Kasumi-1 (cell line): ENCODE data around the gene GXYLT2.
"Not testable (repeated sequence)": the region's sequence is repeated elsewhere in the genome, so short reads cannot be mapped to it uniquely, and the experiment has no call there.

ENCODE experiments used
- DNase-seq, 2 experiments: peaks; one replicate each; lab custom pipeline; 2025; lab: John Stamatoyannopoulos, UW

GXYLT2 gene

DNA sequence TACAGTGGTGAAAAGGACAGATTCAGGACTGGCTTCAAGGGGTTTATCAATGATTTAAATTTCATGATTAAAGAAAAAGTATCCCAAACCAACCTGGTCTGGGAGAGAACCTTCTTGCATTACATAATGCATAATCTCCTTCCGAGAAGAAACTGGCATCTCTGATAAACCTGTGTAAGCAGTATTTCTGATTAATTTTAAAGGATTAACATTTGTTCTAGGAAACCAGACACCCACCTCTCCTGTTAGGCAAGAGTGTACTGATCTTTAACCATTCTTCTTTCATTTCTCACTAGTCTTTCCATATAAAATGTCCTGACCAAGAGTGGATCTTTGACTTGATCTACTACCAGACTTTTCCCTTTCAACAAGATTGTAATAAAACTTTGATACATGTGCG lies 85.9 kb downstream of the GXYLT2 start:
- no peak for DNase-seq

DNA sequence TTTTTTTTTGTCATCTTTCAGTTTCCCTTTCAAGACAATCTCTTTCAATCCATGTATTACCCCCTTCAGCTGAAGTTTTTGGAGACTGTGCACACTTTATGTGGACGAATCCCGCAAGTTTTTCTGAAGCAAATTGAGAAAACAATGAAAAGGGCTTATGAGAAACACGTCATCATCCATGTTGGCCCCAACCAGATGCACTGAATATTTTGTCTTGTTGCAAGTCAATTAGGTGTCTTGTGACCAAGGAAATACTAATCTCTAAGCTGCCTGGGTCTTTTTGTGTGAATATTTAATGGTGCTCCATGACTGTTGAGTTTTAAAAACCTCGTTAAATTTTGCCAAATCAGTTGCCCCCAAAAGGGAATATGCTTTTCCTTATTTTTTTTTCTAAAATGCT lies 87.1 kb downstream of the GXYLT2 start:
- no peak for DNase-seq

GRCh38 chr3:72976281-72976741 lies 88.5 kb downstream of the GXYLT2 start:
- no peak for DNase-seq

GRCh38 chr3:72977060-72977808 lies 89.4 kb downstream of the GXYLT2 start:
- DNase-seq, result peak; percentile 49 to 50

DNA sequence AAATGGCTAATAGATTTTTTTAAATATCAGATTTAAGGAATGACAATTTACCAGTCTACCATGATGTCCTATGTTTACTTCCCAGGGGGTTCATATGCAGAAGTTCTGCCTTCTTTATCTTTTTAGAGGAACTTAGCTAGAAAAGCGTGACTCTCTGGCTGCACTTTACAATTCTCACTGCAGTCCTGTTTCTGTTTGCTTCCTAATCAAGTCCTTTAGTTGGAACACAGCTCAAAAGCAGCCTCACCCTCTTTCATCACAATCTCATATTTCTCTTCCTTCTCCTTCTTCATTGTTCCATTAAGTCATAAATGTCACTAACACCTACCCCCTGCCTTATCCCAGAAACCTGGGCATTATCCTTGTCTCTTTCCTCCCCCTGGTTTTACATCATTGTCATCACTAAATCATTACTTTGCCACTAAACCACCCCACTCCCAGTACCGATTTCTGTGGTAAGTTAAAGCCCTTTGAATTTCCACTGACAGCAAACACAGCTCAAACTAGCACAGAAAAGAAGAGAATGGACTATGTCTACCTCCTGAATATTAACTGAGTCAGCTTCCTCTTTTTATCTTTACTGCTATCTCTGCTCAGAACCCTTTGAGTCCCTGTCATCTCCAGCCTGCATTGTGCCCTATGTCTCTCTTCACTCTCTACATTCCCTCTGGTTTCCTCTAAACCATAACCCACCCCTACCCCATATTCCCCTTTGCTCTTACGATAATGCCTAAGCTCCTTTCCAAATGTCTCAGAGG lies 94.9 kb downstream of the GXYLT2 start:
- peak; percentile 28 to 42 for DNase-seq

DNA sequence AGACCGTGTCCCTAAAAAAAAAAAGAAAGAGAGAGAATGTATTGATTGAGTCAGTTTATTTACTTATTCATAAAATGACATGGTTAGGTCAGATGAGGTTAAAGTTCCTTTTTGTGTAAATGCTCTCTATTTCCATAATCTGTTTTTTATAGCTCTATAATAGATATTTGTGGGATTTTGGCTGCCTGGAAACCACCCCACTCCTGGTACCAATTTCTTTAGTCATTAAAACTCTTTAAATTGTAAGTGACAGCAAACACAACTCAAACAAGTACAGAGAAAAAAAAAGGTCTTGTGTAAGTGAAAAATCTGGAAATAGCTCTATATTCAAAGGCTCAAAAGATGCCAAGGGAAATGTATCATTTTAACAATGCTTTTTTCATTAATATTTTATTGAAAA lies 97.7 kb downstream of the GXYLT2 start:
- DNase-seq, result no peak

- DNase-seq, result no peak
Observed at GRCh38 chr3:72990701-72991395, 103.0 kb downstream of the GXYLT2 start.

DNA sequence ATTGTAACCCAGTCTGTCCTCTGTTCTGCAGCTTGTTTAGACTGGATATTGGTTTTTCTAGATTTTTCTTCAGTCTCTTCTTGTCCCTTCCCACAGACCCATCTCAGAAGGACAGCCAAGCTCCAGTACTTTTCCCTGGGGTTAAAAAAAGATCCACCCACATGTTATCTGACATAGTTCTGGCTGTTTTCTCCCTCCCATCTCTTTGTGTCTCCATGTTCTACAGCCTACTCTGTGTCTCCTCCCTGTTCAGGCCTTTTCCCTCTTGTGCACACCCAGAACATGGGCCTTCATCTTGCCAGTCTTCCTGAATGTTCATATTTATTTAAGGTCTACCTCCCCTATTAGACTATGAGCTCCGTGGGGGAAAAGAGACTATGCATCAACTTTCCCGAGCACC lies 103.7 kb downstream of the GXYLT2 start:
- no peak for DNase-seq

- no peak for DNase-seq
Observed at GRCh38 chr3:72993391-72993790, 105.5 kb downstream of the GXYLT2 start.

- DNase-seq, result no peak
Observed at GRCh38 chr3:72995337-72995736, 107.5 kb downstream of the GXYLT2 start.

GRCh38 chr3:72996121-72996472 lies 108.3 kb downstream of the GXYLT2 start:
- no peak for DNase-seq

DNA sequence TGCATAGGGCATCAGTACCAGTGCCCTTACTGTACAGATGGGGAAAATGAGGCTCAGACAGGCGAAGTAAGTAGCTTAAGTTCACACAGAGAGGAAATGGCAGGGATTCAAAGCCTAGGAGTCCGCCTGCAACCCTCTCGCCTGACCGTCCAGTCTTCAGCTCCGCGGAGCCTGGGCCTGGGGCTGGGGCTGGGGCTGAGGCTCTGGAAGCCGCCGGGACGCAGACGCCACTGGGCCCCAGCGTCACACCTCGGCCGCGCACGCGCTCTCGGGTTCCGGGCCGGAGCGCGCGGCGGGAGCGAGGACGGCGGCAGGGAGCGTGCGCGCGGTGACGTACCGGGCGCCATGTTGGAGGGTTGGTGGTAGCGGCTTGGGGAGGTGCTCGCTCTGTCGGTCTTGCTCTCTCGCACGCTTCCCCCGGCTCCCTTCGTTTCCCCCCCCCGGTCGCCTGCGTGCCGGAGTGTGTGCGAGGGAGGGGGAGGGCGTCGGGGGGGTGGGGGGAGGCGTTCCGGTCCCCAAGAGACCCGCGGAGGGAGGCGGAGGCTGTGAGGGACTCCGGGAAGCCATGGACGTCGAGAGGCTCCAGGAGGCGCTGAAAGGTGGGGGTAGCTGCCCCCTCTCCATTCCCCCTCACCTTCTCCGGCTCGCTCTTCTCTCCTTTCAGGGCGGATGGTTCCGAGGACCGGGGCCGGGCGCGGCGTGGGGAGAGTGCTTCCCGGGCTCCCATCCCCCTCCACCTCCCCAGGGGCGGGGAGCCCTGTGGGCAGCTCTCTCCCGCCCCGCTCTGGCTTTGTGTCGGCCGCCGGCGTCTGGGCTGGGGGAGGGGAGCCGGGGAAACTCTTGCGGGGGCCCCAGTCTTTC lies 108.9 kb downstream of the GXYLT2 start, which contains the start of gene PPP4R2:
PPP4R2 (plus strand) TSS at position 339 of the 861 bp plus-strand sequence; CDS start at position 566, 227 bp downstream.
- DNase-seq, result peak; percentile 81 to 83

- DNase-seq, result peak; percentile 79 to 86
Observed at GRCh38 chr3:72997421-72997961, 109.6 kb downstream of the GXYLT2 start.

DNA sequence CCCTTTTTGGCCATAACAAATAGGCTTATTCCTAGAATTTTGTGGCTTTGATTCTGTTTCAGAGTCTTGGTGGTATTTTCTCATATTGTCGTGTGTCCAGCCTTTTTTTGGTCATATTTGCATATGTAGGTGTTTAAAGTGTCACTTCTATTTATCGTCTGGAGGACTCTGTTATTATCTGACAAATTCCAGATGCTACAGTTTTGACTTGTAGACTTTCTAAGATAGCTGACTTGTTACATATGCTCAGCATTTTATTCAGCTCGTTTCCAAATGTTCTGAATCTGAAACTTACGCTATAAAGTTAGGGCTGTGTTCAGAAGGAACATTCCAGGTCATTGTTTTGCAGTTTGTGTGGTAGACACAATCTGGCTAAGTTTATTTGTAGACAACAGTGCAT lies 110.6 kb downstream of the GXYLT2 start:
- no peak for DNase-seq

DNA sequence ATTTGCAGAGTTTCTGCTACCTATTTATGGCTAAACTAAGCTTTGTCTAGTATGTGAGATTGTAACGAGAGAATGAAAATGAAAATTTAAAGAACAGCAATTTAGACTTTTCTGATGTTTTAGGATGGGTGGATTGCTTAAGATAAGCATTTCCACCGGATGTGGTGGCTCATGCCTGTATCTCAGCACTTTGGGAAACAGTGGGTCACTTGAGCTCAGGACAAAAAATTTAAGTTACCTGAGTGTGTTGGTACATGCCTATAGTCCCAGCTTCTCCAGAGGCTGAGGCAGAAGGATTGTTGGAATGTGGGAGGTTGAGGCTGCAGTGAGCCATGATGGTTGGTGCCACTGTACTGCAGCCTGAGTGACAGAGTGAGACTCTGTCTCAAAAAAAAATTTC lies 112.1 kb downstream of the GXYLT2 start:
- DNase-seq, result no peak

DNA sequence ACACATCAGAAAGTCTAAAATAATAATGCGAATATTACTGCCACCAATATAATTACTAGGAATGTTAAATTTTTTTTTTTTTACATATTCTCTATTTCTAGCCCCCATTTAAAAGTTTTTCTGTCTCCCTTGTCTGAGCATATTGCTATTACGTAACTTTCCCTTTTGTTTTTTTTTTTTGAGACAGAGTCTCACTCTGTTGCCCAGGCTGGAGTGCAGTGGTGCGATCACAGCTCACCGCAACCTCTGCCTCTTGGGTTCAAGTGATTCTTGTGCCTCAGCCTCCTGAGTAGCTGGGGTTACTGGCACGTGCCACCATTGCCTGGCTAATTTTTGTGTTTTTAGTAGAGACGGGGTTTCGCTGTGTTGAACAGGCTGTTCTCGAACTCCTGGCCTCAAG lies 115.2 kb downstream of the GXYLT2 start:
- not testable (repeated sequence) for DNase-seq

DNA sequence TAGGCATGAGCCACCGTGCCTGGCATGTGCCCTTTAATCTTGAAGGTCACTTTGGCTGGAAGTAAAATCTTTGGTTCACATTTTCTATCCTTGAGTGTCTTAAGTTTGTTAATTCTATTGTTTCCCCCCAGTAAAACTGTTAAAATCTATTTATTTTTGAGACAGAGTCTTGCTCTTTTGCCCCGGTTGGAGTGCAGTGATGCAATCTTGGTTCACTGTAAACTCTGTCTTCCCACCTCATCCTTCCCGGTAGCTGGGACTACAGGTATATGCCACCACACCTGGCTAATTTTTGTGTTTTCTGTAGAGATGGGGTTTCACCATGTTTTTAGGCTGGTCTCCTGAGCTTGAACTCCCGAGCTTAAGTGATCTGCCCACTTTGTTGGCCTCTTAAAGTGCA lies 116.5 kb downstream of the GXYLT2 start:
- DNase-seq, result no peak

DNA sequence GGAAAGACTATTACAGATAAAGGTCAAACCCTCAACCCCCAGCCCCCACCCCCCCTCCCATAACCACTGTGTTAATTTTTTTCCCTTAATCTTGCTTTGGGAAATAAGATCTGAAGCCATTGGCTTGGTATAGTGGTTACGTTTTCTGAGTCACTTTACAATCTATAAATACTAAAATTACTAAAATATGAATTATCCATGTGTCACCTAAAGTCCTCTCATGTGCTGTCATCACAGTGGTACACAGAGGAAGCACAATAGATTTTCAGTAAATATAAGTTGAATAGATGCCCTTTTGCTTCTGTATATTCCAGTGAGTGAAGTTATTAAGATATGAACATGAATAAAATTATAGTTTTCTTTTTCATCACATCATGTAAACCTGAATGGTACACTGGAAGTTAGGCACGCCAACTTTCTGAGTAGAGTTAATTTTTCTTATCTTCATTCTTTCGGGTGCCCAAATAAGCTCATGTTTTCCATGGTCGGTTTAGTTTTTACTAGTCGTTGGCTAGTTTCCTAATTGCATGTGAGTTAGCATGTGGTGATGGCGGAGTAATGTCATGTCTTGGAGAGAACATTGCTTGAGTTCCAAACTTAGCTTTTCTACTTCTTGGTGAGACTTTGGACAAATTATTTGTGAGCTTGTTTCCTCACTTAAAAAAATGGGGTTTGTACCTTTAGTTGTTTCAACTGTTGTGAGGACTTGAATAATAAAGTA lies 120.3 kb downstream of the GXYLT2 start:
- no peak for DNase-seq

DNA sequence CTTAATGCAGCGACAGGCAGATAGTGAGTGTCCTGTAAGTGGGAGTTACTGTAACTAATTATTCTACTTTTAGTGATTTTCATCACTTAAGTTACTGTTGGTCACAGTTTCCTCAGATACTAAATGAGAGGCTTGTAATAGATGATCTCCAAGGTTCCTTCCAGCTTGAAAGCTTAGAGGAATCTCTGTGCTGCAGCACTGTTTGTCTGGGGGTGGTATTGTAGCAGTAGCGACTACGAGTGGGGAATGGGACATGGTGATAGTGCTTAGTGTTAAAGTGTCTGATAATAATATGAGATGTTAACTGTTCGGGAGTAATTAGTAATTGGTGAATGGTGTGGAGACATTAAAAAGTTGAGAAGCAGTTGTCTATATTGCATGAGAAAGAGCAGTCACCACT lies 121.2 kb downstream of the GXYLT2 start:
- DNase-seq, result no peak

- DNase-seq, result no peak
Observed at GRCh38 chr3:73009750-73010149, 121.9 kb downstream of the GXYLT2 start.

- no peak for DNase-seq
Observed at GRCh38 chr3:73010158-73010557, 122.3 kb downstream of the GXYLT2 start.
